HG03103 (cell line): ENCODE data around the gene EXOC7.
"Not testable (repeated sequence)": the region's sequence is repeated elsewhere in the genome, so short reads cannot be mapped to it uniquely, and the experiment has no call there.

Experiments
- ATAC-seq: cut with Tn5 transposase; IDR thresholded peaks from one replicate; pipeline ENCODE4 v1.9.1; 2021; ENCODE audit warnings: low read depth; ENCODE audit not compliant: unreplicated experiment

EXOC7 gene

DNA sequence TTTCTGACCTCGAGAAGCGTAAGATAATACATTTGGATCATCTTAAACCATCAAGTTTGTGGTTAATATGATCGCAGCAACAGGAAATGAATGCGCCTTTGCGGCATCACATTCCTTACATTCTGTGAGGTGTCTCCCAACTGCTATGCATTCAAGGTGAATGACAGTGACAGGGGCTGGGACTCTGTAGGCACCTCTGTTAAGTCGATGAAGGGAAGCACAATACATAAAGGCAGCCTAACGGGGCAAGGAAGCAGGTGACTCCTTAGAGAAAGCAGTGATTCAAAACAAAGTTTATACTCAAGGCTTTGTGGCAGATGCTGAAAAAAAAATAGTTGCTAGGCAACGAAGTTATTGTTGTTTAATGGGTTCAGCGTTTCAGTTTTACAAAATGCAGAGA, 54.9 kb downstream of the EXOC7 start:
- no peak for ATAC-seq

DNA sequence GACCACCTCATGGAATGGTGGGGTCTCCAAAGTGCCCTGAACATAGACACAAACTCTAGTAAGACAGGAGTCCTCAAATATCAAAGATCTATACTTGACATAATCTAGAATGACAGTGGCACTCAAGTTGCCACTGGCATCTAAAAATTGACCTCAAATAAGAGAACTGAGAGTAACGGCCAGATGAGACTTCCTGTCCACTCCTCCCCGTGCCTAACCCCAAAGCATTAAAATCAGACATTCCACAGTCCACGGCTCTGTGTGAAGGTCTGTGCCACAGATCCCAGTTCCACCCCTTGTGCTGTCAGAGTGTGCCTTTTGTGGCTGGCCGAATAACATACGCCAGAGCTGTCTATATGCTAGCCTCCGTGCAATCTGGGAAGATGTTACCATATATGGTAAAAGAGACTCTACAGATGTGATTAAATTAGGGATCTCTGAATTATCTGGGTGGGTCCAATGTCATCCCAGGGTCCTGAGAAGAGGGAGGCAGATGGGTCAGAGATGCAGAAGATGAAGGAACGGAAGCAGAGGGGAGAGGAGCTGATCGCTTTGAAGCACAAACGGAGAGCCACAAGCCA, 55.5 kb downstream of the EXOC7 start:
- ATAC-seq, result no peak

DNA sequence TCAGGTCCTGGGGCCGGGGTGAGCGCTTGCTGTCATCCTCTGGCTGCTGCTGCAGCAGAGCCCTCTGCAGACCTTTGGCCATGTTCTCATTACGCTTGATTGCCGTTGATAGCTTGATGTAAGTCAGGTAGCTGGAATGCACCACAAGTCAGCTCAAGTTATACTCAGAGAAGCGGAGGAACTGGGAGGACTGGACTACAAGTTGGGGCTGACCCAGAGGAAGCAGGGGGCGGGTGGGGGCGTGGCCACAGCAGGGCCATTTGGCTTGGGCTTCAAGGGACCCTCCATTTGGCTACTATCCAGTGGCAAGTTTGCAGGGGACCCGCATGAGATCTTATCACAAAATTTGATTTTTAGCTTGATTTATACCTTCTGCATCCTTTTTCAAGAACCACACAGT, 57.5 kb downstream of the EXOC7 start:
- no peak for ATAC-seq

DNA sequence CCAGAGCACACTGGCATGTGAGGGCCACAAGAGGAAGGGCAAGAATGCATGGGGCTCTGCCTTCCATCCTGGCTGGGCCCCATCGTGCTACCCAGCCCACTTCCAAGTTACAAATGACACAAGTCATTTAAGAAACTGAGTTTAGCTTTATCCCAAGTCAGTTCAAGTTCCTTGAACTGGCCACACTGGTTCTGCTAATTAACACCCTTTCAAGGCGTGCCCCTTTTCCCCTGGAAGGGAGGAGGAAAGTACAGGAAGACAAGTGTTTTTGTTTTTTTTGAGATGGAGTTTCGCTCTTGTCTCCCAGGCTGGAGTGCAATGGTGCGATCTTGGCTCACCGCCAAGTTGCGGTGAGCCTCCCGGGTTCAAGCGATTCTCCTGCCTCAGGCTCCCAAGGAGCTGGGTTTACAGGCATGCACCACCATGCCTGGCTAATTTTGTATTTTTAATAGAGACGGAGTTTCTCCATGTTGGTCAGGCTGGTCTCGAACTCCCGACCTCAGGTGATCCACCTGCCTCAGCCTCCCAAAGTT, 59.0 kb downstream of the EXOC7 start:
- not testable (repeated sequence) for ATAC-seq

DNA sequence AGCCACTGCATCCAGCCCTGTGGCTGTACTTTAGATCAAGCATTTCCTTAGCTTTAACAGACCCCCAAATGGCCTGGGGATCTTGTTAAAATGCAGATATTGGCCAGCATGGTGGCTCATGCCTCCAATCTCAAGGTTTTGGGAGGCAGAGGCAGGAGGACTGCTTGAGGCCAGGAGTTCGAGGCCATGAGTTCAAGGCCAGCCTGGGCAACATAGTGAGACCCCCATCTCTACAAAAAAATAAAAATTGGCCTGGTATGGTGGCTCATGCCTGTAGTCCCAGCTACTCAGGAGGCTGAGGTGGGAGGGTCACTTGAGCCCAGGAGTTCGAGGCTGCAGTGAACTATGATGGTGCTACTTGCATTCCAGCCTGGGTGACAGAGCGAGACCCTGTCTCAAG, 60.7 kb downstream of the EXOC7 start:
- not testable (repeated sequence) for ATAC-seq

DNA sequence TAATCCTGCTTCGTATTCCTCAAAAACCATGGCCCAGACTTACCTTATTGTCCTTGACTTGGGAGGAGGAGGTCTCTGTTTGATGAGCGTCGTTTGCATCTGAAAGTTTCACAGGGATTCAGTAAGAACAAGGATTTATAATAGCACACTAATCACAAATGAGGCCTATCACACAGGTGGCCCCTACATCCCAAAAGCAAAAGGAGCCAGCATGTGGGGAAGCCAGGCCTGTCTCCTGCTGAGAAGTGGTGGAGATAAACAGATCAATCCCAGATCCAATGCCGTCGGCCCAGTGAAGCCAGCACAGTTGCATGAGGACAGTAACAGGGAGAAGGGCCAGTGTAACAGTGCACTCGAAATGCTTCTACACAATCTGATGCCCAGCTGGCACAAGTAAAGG, 63.2 kb downstream of the EXOC7 start:
- ATAC-seq, result no peak

DNA sequence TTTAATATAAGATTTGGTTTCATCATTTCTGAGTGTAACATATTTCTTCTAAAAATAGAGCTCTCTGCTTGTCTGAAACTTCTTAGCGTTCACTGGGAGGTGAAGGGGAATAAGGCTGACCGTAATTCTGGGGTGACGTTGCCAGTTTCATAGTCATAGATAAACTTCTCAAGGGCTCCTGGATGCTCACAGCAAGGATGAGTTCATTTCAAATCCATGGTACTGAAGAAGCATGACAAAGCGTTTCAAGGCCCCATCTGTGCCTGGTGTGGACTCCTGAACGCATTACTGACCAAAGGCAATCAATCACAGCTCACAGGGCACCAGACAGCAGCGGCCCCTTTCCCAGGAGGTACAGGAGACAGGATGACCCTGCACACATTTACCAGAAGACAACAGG, 64.5 kb downstream of the EXOC7 start:
- ATAC-seq, result no peak

DNA sequence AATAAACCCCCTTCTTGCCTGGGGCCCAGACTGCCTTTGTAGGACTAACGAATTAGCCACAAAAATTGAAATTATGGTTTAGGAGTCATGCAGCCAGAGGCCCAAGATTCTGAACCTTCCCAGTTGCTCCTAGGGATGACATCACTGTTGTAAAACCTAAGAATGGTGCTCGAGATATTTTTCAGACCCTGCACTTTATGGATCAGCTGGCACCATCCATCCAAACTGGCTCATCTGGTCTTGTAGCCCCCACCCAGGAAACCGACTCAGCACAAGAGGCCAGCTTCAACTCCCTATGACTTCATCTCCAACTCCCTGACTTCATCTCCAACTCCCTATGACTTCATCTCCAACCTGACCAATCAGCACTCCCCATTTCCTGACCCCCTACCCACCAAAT, 65.5 kb downstream of the EXOC7 start:
- ATAC-seq, result no peak

DNA sequence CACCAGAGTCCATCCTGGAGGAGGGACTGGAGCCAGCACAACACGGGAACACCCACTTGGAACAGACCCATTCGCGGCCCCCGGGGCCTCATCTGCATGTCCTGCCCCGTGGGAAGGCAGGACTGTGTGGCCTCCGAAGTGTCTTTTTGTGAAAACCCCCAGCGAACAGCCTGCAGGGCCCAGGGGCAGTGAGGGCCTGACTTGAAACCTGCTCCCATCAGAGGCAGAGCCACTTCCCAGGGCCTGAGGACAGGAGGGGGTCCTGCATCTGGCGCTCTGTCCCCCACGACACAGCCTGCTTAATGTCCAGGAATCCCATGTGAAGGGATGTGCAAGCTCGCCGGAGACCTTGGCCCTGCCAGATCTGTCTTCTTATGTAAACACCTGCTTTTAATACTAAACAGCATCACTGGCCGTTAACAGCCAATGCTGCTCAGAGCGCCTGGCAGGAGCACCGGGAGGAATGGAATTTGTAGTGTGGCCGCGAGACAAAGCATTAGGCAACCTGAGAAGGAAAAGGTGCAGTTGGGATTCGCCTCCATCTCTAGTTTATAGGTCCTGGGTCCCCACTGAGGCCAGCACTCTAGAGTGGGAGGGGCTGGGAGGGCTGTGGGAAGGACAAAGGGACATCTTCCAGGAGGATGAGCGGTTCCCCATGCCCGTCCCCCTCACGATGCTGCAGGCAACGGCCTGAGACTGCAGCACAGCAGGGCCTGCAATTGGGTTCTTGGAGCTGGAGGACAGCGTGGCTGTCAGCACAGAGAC, 66.9 kb downstream of the EXOC7 start:
- ATAC-seq, result no peak

DNA sequence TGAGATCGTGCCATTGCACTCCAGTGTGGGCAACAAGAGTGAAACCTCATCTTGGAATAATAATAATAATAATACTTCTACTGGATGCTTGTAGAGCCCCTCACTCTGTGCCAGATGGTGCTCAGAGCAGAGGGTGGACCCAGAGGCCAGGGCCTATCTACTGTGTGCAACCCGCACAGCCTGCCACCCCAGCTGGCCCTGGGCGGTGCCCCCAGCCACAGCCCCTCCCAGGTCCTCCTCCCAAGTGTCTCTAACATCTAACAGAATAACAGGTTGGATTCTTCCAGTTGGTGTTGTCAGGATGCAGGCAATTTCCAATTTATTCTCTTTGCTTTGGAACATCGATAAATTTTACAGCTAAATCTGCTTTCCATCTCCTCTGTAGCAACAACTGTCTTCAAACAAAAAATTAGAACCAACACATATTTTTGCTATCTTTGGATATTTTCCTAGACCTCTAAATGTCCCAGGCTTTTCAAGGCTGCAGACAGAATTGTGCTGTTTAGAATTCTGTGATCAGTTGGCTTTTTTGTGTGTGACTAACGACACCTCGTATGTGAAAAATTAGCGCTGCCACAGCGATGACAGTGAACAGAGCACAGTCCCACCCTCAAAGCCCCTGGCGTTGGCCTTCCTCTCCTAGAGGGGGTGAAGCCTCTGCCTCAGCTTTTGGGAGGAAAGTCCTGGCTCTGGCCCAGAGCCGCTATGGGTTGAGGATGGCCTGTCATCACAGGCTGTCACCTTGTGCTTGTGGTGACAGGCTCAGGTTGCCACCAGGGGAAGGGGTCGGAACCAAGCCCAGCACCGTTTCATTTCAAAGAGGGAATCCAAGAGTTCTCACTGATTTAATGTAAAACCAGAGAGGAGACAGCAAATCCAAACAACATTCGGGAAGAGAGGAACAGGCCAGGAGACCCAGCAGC, 68.9 kb downstream of the EXOC7 start:
- ATAC-seq, result no peak

DNA sequence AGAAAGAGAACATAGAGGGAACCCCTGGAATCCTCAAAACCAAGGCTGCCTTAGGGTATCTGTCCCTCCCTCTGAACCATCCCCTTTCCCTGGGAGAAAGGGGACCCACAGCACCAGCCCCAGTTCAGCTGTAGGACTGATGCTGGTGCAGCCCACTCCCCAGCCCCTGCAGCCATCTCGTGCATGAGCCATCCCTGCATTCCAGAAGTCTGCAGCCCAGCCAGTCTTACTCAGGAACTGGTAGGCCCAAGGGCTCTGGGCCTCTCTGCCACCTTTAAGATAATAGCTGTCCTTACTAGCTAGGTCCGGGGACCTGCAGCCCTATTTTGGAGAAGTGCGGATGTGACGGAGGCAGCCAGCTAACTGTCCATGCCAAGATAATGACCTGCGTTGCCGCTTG, 70.4 kb downstream of the EXOC7 start:
- no peak for ATAC-seq

DNA sequence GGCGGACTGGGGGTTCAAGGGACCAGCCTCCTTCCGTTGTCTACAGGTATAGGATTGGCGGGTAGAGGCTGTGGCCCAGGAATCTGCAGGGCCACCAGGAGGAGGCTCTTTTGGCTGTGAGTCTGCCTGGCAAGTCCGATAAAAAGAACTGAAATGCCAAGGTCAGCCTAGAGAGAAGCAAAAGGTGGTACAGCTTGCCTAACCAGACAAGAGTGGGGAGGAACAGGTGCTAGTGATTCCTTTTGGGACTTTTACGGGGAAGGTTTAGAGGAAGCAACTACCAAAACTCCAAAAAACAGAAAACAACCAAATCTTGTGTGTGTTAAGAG, 70.8 kb downstream of the EXOC7 start:
- ATAC-seq, result no peak

DNA sequence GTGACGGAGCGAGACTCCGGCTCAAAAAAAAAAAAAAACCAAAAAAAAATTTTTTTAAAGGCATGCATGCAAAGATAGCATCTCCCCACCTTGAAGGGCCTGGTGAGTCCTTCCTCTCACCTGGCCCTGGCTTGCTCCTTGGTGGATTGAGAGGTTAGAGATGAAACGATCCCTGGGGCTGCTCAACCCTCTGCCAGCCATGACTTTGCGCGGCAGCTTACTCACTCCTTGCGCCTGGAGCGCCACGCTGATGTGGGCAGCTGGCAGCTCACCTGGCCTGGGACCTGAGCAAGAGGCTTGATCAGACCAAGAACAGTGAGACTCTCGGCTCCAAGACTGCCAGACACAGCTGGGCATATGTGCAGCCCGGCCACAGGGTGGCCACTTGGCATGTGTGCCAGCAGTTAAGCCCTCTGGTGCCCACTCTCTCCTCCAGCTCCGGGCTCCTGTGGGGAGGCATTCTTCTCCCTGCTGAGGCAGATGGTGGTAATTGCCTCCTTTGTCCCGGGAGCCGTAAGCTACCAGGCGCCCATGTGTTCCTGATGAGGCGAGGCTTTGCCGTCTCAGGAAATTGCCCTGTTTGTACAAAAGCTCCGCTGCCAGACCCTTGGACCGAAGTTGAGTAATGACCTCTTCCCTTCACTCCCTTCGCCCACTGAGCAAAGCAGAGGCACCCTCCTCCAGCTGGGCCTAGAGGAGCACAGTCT, 71.4 kb downstream of the EXOC7 start:
- ATAC-seq, result no peak
